K562 (cell line): ENCODE measurements around the gene CD300LB. TPM values are rescaled to one million over a fixed set of nuclear protein-coding genes. Genes with fewer than 3 reads are reported as not detected.

Source experiments
- ATAC-seq: fragments of 200-7000 bp; cut with Tn5 transposase; 3 replicates; pipeline ENCODE4 v1.9.1; 2020; ENCODE audit warnings: moderate library complexity
- BruUV-seq: library from RNA; stranded (reverse); fragments of 400-500 nt; replicated peaks from 2 replicates; lab custom pipeline; 2021; lab: Mats Ljungman, UMichigan
- CTCF ChIA-PET: fragments of 300-600 bp; formaldehyde crosslinking; extraction: SDS; loops from one replicate; lab custom pipeline; 2021; ENCODE audit warnings: low intra/inter-chr PET ratio; lab: Yijun Ruan, JAX
- POLR2A ChIA-PET: fragments of 300-600, 350-650 bp; sonication (Branson Sonifier 250); formaldehyde crosslinking; extraction: SDS; loops from one replicate; lab custom pipeline; 2021; ENCODE audit warnings: antibody characterized with exemption, inconsistent platforms; lab: Yijun Ruan, JAX
- DNase-seq, 4 experiments: peaks; one replicate each; pipeline versions ENCODE4 v3.0.0 to v3.0.0-alpha.2; 2011 to 2018; ENCODE audit warnings: low spot score in 3 of 4, mixed read lengths in 3 of 4; ENCODE audit errors: extremely low read depth in 1 of 4
- FAIRE-seq: peaks from 2 replicates; lab custom pipeline; 2011; peaks lifted over from hg19 to GRCh38; lab: Jason Lieb, UNC
- H2AFZ ChIP-seq: 2 replicates; pipeline ENCODE4 v1.6.0; 2011; ENCODE audit warnings: low read depth, low read length, control low read depth, inconsistent platforms
- H3K27ac ChIP-seq: fragments of 200-600 bp; 3 replicates; pipeline ENCODE4 v1.8.0; 2011; ENCODE audit warnings: low read depth, mild to moderate bottlenecking, control low read depth, inconsistent platforms, low read length, moderate library complexity, mixed read lengths; ENCODE audit errors: extremely low read depth
- H3K27me3 ChIP-seq, 2 experiments: fragments of 300-600 bp in 1 of 2; 2 replicates in 1 of 2; 3 replicates in 1 of 2; pipeline versions ENCODE4 v1.6.0 to v1.8.0; 2011; ENCODE audit warnings: inconsistent platforms in 2 of 2, low read length in 2 of 2, mild to moderate bottlenecking in 1 of 2, mixed read lengths in 1 of 2, moderate library complexity in 1 of 2; ENCODE audit not compliant: control insufficient read depth in 2 of 2, insufficient read depth in 2 of 2
- H3K36me3 ChIP-seq: fragments of 300-600 bp; 3 replicates; pipeline ENCODE4 v1.8.0; 2011; ENCODE audit warnings: mild to moderate bottlenecking, low read length, inconsistent platforms; ENCODE audit not compliant: control insufficient read depth, insufficient read depth
- H3K4me1 ChIP-seq, 2 experiments: fragments of 200-600 bp in 1 of 2; replicated peaks in 1 of 2; 2 replicates in 1 of 2; 3 replicates in 1 of 2; pipeline versions ENCODE4 v1.5.1 to v1.8.0; 2011; ENCODE audit warnings: inconsistent platforms in 2 of 2, low read length in 2 of 2, mild to moderate bottlenecking in 1 of 2, mixed read lengths in 1 of 2, moderate library complexity in 1 of 2; ENCODE audit not compliant: control insufficient read depth in 2 of 2, insufficient read depth in 2 of 2
- H3K4me2 ChIP-seq: 2 replicates; pipeline ENCODE4 v1.6.1; 2011; ENCODE audit warnings: low read length, control low read depth, inconsistent platforms, mixed read lengths; ENCODE audit not compliant: insufficient read depth
- H3K4me3 ChIP-seq: fragments of 200-600 bp; sonication (generic), shearing (Covaris generic); 2 replicates; pipeline ENCODE4 v1.5.1; 2016; ENCODE audit warnings: control low read depth, inconsistent platforms
- H3K79me2 ChIP-seq: fragments of 200-600 bp; 3 replicates; pipeline ENCODE4 v1.8.0; 2011; ENCODE audit warnings: low read length, inconsistent platforms; ENCODE audit not compliant: control insufficient read depth, insufficient read depth
- H3K9ac ChIP-seq, 2 experiments: 2 replicates each; pipeline versions ENCODE4 v1.6.0 to v1.6.1; 2011; ENCODE audit warnings: low read depth in 2 of 2, low read length in 2 of 2, control low read depth in 1 of 2, inconsistent platforms in 1 of 2, mild to moderate bottlenecking in 1 of 2, mixed read lengths in 1 of 2; ENCODE audit not compliant: insufficient read depth in 1 of 2
- H3K9me1 ChIP-seq: one replicate; pipeline ENCODE4 v1.6.0; 2011; ENCODE audit warnings: inconsistent platforms, mild to moderate bottlenecking, low read length, moderate library complexity; ENCODE audit not compliant: control insufficient read depth, insufficient read depth
- H3K9me3 ChIP-seq: replicated peaks from 2 replicates; pipeline ENCODE4 v1.5.1; 2011; ENCODE audit warnings: low read depth, low read length, inconsistent platforms; ENCODE audit not compliant: control insufficient read depth, insufficient read depth
- H4K20me1 ChIP-seq: replicated peaks from 2 replicates; pipeline ENCODE4 v1.6.1; 2011; ENCODE audit warnings: low read length, inconsistent platforms, mixed read lengths; ENCODE audit not compliant: control insufficient read depth, insufficient read depth
- CCNT2 ChIP-seq: IDR thresholded peaks from 2 replicates; pipeline ENCODE4 v1.6.1; 2011; ENCODE audit warnings: borderline replicate concordance, low read depth, mild to moderate bottlenecking, moderate library complexity, mixed read lengths, low read length; ENCODE audit not compliant: insufficient read length; ENCODE audit errors: extremely low read depth
- ESRRA ChIP-seq: fragments of 450-650 bp; IDR thresholded peaks from 2 replicates; pipeline ENCODE4 v1.6.1; 2014; ENCODE audit warnings: low read depth, mild to moderate bottlenecking, moderate library complexity, borderline replicate concordance
- KDM2B ChIP-seq: fragments of 250-450 bp; sonication (Bioruptor Pico); IDR thresholded peaks from 2 replicates; pipeline ENCODE4 v1.8.0; 2021; ENCODE audit warnings: mild to moderate bottlenecking, moderate library complexity
- SREBF2 ChIP-seq: sonication (generic); formaldehyde crosslinking; IDR thresholded peaks from 2 replicates; pipeline ENCODE4 v1.4.0; 2020; ENCODE audit warnings: mild to moderate bottlenecking, missing genetic modification reagents
- SRSF1 ChIP-seq: fragments of 200-400 bp; formaldehyde crosslinking; IDR thresholded peaks from 2 replicates; pipeline ENCODE4 v1.6.1; 2017; ENCODE audit warnings: mild to moderate bottlenecking, low read depth, low read length, moderate library complexity
- ZFPM2 ChIP-seq: fragments of 250-450 bp; sonication (Bioruptor Pico); IDR thresholded peaks from 2 replicates; pipeline ENCODE4 v1.5.1; 2022; ENCODE audit warnings: mild to moderate bottlenecking
- WGBS: fragments of 100-300 bp; shearing (Covaris generic); methylation state at CpG from one replicate; pipeline ENCODE4 v1.1.6; 2016; ENCODE audit warnings: low coverage, mixed read lengths; ENCODE audit not compliant: insufficient coverage; ENCODE audit errors: missing lambda C conversion rate; 5-methylcytosine and 5-hydroxymethylcytosine counted together
- in situ Hi-C: fragments of 300-500 bp; cut with MboI; formaldehyde crosslinking; loops from 4 replicates; pipeline ENCODE4 v1.15.0; 2018; ENCODE audit warnings: inconsistent platforms, mixed read lengths
- intact Hi-C: fragments of 100-400 bp; cut with micrococcal nuclease; formaldehyde crosslinking; loops from 2 replicates; pipeline ENCODE4 v1.14.2; 2022
- polyA plus RNA-seq, 8 experiments: library from polyadenylated mRNA; depleted of rRNA in 4 of 8; stranded (reverse) in 5 of 8; unstranded in 3 of 8; fragments of >200 nt; fragmentation: Nextera tagmentation in 2 of 8; fragmentation: Illumina TruSeq in 1 of 8; extraction: Ambion mirVana in 2 of 8; extraction: Trizol in 1 of 8; gene quantifications; 2 replicates each; pipeline versions ENCODE4 v1.2.1 to v1.2.3, GENCODE V29; 2011 to 2014; ENCODE audit warnings: inconsistent platforms in 1 of 8, missing spikeins in 1 of 8
- total RNA-seq, 7 experiments: library from RNA; depleted of rRNA in 6 of 7; stranded (reverse); fragments of >200 nt in 6 of 7; fragmentation: Illumina TruSeq in 2 of 7; extraction: Trizol in 2 of 7; gene quantifications; 2 replicates each; pipeline versions ENCODE4 v1.2.1 to v1.2.3, GENCODE V29; 2011 to 2021; ENCODE audit warnings: low replicate concordance in 1 of 7
- TF ChIP-seq, protein P1 (sequence below): sonication (generic); formaldehyde crosslinking; IDR thresholded peaks from 2 replicates; pipeline ENCODE4 v1.8.1; 2023; ENCODE audit warnings: mild to moderate bottlenecking, missing genetic modification reagents
- TF ChIP-seq, protein P2 (sequence below): fragments of 200-800 bp; sonication (Bioruptor generic); IDR thresholded peaks from 2 replicates; pipeline ENCODE4 v1.6.1; 2017; ENCODE audit warnings: missing genetic modification characterization, missing compliant biosample characterization
- TF ChIP-seq, protein P3 (sequence below): fragments of 250-450 bp; sonication (Bioruptor Pico); IDR thresholded peaks from 2 replicates; pipeline ENCODE4 v1.8.0; 2022; ENCODE audit warnings: inconsistent platforms, mild to moderate bottlenecking, moderate library complexity, borderline replicate concordance
- TF ChIP-seq, protein P4 (sequence below): fragments of 450-650 bp; IDR thresholded peaks from 2 replicates; pipeline ENCODE4 v1.6.1; 2017; ENCODE audit warnings: antibody characterized with exemption, mild to moderate bottlenecking

Gene CD300LB
- total and polyA plus RNA-seq, 9 of the 15 experiments (the other 6 are each of a cell fraction or from before 2014, with no cell fraction given) = not detected

DNA sequence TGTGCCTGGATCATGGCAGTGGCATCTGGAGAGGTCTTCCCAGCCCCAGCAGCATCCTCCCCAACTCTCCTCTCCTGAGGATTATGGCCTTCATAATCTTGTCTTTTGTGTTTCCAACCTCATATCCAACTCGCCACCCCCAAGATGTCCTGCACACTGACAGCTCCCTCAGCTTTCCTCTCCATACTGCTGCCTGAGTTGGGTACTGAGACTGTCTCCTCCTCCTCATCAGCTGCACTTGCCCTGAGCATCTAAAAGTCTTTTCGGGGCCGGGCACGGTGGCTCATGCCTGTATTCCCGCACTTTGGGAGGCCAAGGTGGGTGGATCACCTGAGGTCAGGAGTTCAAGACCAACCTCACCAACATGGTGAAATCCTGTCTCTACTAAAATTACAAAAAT, 2.0 kb downstream of the CD300LB start:
- Histone ChIP-seq H3K79me2 (no peaks in the 10 kb centered on the region), H3K4me3 (no peak overlapping the region), H3K27ac (no peak overlapping the region), H3K27me3 (peaks cover 3 to 49% of the 10 kb centered on the region in 2 experiments; a peak in 4 of 5 replicates), H2AFZ (no peak overlapping the region), H3K36me3 (no peaks in the 10 kb centered on the region), H3K4me2 (no peak overlapping the region), H4K20me1 (no peaks in the 10 kb centered on the region), H3K9ac (no peak overlapping the region), H3K4me1 (no peaks in the 10 kb centered on the region; a peak in 1 of 5 replicates), H3K9me1 (no peaks in the 10 kb centered on the region), H3K9me3 (no peaks in the 10 kb centered on the region)
- POLR2A ChIA-PET = interaction anchor here (0.6 kb wide), 3 partner anchors 148 to 483 kb away, joined by 3 read pairs; partner anchors contain the start of gene MRPL58
- CTCF ChIA-PET = no interaction called here
- DNase-seq = no peak
- no peak for FAIRE-seq
- ATAC-seq = no peak
- BruUV-seq = no TSS peak
- in situ Hi-C loops (no loop called here), intact Hi-C loops (no loop called here)
- WGBS = 0% methylated on average over 5 of the region's 5 CpGs
- TF ChIP-seq ESRRA (no peak), SRSF1 (no peak), KDM2B (CRISPR knock-in tag) (no peak), CCNT2 (no peak), ZFPM2 (CRISPR knock-in tag) (no peak), SREBF2 (no peak)
- TF ChIP-seq, protein P1, sequence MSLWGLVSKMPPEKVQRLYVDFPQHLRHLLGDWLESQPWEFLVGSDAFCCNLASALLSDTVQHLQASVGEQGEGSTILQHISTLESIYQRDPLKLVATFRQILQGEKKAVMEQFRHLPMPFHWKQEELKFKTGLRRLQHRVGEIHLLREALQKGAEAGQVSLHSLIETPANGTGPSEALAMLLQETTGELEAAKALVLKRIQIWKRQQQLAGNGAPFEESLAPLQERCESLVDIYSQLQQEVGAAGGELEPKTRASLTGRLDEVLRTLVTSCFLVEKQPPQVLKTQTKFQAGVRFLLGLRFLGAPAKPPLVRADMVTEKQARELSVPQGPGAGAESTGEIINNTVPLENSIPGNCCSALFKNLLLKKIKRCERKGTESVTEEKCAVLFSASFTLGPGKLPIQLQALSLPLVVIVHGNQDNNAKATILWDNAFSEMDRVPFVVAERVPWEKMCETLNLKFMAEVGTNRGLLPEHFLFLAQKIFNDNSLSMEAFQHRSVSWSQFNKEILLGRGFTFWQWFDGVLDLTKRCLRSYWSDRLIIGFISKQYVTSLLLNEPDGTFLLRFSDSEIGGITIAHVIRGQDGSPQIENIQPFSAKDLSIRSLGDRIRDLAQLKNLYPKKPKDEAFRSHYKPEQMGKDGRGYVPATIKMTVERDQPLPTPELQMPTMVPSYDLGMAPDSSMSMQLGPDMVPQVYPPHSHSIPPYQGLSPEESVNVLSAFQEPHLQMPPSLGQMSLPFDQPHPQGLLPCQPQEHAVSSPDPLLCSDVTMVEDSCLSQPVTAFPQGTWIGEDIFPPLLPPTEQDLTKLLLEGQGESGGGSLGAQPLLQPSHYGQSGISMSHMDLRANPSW (CRISPR knock-in tag) = no peak
- TF ChIP-seq, protein P2, sequence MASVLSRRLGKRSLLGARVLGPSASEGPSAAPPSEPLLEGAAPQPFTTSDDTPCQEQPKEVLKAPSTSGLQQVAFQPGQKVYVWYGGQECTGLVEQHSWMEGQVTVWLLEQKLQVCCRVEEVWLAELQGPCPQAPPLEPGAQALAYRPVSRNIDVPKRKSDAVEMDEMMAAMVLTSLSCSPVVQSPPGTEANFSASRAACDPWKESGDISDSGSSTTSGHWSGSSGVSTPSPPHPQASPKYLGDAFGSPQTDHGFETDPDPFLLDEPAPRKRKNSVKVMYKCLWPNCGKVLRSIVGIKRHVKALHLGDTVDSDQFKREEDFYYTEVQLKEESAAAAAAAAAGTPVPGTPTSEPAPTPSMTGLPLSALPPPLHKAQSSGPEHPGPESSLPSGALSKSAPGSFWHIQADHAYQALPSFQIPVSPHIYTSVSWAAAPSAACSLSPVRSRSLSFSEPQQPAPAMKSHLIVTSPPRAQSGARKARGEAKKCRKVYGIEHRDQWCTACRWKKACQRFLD (CRISPR knock-in tag) = no peak
- TF ChIP-seq, protein P3, sequence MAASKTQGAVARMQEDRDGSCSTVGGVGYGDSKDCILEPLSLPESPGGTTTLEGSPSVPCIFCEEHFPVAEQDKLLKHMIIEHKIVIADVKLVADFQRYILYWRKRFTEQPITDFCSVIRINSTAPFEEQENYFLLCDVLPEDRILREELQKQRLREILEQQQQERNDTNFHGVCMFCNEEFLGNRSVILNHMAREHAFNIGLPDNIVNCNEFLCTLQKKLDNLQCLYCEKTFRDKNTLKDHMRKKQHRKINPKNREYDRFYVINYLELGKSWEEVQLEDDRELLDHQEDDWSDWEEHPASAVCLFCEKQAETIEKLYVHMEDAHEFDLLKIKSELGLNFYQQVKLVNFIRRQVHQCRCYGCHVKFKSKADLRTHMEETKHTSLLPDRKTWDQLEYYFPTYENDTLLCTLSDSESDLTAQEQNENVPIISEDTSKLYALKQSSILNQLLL (CRISPR knock-in tag) = no peak
- TF ChIP-seq, protein P4, sequence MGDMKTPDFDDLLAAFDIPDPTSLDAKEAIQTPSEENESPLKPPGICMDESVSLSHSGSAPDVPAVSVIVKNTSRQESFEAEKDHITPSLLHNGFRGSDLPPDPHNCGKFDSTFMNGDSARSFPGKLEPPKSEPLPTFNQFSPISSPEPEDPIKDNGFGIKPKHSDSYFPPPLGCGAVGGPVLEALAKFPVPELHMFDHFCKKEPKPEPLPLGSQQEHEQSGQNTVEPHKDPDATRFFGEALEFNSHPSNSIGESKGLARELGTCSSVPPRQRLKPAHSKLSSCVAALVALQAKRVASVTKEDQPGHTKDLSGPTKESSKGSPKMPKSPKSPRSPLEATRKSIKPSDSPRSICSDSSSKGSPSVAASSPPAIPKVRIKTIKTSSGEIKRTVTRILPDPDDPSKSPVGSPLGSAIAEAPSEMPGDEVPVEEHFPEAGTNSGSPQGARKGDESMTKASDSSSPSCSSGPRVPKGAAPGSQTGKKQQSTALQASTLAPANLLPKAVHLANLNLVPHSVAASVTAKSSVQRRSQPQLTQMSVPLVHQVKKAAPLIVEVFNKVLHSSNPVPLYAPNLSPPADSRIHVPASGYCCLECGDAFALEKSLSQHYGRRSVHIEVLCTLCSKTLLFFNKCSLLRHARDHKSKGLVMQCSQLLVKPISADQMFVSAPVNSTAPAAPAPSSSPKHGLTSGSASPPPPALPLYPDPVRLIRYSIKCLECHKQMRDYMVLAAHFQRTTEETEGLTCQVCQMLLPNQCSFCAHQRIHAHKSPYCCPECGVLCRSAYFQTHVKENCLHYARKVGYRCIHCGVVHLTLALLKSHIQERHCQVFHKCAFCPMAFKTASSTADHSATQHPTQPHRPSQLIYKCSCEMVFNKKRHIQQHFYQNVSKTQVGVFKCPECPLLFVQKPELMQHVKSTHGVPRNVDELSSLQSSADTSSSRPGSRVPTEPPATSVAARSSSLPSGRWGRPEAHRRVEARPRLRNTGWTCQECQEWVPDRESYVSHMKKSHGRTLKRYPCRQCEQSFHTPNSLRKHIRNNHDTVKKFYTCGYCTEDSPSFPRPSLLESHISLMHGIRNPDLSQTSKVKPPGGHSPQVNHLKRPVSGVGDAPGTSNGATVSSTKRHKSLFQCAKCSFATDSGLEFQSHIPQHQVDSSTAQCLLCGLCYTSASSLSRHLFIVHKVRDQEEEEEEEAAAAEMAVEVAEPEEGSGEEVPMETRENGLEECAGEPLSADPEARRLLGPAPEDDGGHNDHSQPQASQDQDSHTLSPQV = no peak
